PC-3 (cell line): ENCODE results near the gene DBNL.

ENCODE experiments used
- CTCF ChIP-seq: fragments of 300-600 bp; sonication (generic); conservative IDR thresholded peaks from 2 replicates; pipeline ENCODE4 v1.5.1; 2017; ENCODE audit warnings: antibody characterized with exemption, low read depth, mild to moderate bottlenecking, low read length
- EZH2 ChIP-seq: fragments of 300-600 bp; sonication (generic); IDR thresholded peaks from one replicate; pipeline ENCODE4 v1.6.1; 2017; ENCODE audit warnings: antibody characterized with exemption, mild to moderate bottlenecking, low read length; ENCODE audit not compliant: unreplicated experiment
- EZH2phosphoT487 ChIP-seq: fragments of 300-600 bp; sonication (generic); IDR thresholded peaks from 2 replicates; pipeline ENCODE4 v1.6.1; 2018; ENCODE audit warnings: mild to moderate bottlenecking, antibody characterized with exemption, low read length, borderline replicate concordance

DNA sequence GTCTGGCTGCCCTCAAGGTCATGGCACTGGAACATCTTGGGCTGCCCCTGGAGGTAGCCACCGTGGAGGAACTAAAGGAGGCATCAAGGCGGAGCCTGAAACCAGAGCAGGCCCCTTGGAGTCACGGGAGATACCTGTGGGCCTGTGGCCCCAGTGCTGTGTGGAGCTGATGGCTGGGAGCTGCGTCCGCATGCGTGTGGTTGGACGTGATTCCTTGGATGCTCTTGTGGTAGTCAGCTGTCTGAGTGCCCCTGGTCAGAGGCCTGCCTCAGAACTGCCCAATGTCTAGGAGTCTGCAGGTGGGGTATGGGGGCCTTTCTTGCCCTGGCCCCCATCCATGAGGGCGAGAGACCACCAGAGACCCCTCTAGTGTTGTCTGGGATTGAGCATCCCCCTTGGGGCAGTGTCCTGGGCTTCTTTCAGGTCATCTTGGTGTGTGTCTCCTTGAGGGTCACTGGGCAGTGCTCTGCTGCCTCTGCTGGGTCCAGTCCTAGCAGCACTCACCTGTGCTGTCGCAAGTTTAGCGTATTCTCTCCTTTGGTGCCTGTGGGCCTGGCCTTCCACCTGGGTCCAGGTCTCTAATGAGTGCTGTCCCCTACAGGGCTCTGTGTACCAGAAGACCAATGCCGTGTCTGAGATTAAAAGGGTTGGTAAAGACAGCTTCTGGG lies 12.8 kb downstream of the DBNL start:
- no peak for TF ChIP-seq CTCF
- TF ChIP-seq EZH2, result no peak
- TF ChIP-seq EZH2phosphoT487, result no peak
